Measurements from ENCODE around the gene GPR78. TPM values are rescaled to one million over a fixed set of nuclear protein-coding genes. Genes with fewer than 3 reads are reported as not detected.

Gene GPR78
- total RNA-seq, 2 experiments from 2014 or later = not detected

DNA sequence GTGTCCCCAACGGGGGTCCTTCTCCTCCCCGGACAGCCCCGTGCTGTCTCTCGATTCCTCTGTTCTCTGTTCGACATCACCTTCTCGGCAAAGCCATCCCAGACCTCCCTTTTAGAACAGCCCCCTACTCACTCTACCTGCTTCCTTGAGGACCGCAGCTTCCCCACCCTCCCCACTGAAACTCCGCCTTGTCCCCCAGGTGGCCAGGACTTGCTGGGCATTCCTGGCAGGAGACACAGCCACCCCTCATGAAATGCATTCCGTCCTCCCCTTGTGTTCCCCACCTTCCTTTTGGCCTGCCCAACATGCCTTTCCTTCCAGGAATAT, 34.8 kb upstream of the GPR78 start:
- ChIA-PET POLR2A (no interaction called here), CTCF (interaction anchor here (0.5 kb wide), 1 partner anchor 149 kb away, joined by 3 read pairs; no protein-coding TSS in a partner anchor)

DNA sequence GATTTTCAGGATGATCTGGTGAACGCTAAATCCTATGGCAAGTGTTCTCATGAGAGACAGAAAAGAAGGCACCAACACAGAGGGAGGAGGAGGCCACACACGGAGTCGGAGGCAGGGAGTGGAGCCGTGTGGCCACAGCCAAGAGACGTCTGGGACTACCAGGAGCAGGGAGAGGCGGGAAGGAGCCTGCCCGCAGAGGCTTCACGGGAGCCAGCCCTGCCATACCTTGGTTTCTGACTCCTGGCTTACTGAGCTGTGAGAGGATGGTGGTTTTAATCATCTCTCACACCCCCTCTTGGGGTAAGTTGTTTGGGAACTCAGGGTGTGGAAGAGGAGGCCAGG, 33.5 kb upstream of the GPR78 start:
- POLR2A ChIA-PET = no interaction called here
- CTCF ChIA-PET = no interaction called here

DNA sequence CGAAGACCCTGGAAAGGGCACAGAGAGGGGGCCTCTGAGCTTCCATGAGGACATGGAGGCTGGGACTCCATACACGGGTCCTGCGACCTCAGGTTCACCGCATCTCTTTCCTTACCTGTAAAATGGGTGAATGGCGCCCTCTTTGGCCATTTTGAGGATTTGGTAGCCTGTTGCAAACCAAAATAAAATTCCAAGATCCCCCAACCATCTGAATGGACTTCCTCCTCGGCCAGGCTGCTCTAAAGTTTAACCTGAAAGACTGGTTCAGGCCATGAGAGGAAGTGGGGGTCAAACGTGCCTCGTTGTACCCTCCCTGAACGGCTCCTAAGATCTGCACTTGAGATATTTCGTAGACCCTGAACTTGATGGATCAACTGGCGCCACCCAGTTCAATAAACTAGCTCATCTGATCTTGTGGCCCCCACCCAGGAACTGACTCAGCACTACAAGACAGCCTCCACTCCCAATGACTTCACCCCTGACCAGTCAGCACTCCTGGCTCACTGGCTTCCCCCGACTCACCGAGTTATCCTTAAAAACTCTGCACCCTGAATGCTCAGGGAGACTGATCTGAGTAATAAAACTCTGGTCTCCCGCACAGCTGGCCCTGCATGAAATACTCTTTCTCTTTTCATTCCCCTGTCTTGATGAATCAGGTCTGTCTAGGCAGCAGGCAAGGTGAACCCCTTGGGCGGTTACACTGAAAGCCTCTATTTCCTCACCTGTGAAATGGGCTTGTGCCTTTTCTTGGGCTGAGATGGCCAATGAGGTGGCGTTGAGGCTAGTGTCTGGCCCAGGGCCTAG, 32.9 kb upstream of the GPR78 start:
- CTCF ChIA-PET = no interaction called here
- POLR2A ChIA-PET = no interaction called here

DNA sequence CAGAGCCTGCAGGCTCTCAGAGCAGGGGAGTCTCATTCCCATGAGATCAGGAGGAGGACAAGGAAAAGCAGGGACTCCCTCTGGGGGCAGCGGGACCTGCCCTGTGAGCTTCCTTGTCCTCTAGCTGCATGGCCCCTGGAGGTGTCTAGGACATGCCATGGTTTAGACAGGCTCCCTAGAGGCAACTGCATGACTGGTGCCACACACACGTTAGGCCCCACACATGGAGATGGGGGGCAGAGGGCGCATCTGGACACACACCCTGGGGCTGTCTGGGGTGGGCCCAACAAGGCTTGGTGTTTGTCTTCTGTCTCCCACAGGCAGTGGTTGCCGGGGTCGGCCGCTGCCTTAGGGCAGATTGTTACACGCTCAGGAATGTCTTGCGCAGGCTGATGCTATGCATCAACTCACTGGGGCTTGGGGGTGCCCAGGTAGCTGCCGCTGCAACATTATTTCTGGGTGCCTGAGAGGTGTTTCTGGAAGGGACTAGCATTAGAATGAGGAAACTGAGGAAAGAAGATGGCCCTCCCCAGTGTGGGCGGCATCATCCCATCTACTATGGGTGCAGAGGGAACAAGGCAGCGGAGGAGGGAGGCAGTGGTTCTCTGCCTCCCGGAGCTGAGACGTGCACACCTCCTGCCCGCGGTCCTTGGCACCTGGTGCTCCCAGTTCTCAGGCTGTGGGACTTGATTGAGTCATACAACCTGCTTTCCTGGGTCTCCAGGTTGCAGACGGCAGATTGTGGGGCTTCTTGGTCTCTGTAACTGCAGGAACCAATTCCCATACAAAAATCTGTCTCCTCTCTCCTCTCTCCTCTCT, 32.1 kb upstream of the GPR78 start:
- ChIA-PET CTCF (no interaction called here), POLR2A (no interaction called here)

DNA sequence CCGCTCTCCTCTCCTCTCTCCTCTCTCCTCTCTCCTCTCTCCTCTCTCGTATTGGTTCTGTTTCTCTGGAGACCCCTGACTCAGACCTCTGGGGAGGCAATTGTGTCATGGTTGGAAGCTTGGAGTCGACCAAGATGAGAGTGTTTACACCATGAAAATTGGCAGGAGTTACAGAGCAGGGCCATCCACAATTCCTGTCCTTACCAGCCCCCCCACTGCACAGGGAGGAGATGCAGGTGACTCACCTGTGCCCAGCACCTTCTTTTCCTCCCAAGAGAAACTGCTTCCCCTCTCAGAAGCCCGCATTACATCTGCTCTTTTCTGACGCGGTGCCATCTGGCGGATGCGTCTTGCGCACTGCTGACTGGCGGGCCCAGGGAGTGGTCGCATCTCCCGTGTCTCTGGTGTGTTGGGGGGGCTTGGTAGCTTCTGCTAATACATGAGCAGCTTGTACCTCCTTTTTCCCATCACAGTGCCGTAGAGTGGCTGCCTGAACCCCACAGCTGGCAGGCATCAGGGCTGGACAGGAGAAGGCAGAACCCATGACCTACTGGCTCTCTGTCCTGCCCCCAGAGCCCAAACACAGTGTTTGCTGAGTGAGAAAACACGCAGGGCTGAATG, 31.4 kb upstream of the GPR78 start:
- POLR2A ChIA-PET = no interaction called here
- CTCF ChIA-PET = no interaction called here

DNA sequence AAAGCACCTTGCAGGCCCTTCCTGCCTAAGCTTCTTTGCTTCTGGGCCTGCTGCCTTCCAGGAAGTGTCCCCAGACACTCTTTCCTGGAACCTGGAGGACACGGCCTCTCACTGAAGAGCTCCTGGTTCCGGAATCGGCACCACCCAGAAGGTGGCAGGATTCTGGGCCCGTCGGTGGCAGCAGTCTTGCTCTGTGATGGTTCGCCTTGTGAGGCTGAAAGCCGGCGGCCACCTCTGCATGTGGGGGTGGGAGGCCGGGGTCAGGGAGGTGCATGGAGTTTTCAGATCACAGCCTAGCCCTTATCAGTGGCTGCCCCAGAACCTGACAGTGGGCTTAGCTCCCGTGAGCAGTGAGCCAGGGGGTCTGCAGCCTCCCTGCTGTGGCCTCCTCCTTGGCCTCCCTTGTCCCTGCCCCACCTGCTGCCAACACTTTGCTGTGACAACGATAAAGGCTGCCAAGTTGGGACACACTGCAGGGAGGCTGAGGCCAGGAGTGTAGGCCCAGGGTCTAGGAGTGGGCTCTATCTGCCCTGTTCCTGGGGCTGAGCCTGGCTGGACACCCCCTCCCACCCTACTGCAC, 30.8 kb upstream of the GPR78 start:
- CTCF ChIA-PET = no interaction called here
- POLR2A ChIA-PET = no interaction called here

DNA sequence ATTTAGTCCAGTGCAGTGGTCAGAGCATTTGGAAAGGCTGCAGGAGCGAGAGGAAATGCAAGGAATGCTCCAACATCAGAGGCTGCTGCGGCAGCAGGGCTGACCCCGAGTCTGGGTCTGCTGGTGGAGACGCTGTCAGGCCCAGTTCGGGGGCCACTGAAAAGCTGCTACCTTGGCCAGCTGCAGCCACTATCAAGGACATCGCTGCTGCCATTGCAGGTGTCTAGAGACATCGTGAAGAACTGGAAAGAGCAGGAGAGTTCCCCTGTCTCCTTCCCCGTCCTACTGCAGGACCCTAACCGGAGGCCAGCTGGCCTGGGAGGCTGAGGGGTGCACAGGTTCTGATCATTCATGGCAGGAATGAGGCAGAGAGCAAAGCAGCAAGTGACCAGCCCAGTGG, 29.5 kb upstream of the GPR78 start:
- CTCF ChIA-PET = no interaction called here

DNA sequence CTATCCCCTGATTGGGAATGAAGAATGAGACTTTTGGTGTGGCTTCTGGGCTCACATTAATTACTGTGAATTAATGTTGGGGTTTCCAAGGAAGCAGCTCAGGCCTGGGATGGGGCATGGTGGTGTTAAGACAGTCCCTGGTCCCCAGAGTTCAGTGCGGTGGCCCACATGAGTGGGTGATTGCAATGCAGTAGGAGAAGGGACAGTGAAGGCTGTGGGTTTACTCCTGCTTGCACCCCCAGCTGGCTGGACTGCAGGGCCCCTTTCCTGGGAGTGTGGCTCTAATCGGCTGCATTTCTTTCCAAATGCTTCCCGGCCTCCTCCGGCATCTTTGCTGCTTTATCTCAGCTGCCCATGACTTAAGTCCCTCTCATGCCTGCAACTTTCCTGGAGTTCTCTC, 28.2 kb upstream of the GPR78 start:
- POLR2A ChIA-PET = no interaction called here
- CTCF ChIA-PET = no interaction called here

More for the DNA sequence above, 29.5 kb upstream of the GPR78 start:
- POLR2A ChIA-PET = no interaction called here

DNA sequence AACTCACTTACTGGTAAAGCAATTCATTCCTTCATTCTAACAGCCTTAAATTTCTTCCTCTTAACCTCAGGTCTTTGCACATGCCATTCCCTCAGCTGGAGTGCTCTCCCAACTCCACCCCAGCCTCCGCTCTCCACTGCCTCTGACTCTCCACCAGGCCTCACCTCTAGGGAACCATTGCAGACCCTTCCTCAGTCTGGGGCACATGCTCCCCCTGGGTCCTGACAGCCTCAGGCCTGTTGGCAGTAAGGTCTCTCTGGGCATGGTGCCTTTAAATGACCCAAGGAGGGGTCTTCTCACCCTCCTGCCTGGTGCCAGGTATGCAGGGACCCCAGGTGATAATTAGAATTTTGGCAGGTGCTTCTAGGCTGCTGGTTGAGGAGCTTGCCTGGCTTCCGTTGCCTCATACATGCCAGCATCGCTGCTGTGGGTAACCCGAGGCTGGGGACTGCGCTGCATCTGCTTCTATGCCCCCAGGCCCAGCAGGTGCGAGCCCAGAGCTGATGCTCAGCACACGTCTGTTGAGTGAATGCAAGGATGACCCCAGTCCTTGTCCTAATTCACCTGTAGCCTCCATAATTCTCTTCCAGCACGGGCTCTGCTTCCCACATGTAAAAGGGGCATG, 27.5 kb upstream of the GPR78 start:
- ChIA-PET CTCF (no interaction called here), POLR2A (no interaction called here)

DNA sequence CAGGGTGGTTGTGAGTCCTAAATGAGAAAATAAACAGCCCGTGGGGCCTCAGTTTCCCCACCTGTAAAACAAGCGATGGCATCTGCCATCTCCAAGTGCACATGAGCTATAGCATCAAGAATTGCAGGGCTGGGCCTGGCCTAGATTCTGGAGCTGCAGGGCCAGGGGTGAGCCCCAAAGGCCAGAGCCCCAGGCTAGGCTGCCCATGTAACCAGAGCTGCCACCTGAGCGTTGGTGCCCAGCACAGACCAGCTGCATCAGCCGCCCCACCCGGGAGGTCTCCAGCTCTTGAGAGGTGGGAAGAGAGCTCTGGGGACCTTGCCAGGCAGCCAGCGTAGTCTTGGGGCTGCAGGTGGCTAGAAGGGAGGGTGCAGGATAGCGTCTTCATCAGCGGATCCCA, 27.0 kb upstream of the GPR78 start:
- POLR2A ChIA-PET = no interaction called here
- CTCF ChIA-PET = no interaction called here

DNA sequence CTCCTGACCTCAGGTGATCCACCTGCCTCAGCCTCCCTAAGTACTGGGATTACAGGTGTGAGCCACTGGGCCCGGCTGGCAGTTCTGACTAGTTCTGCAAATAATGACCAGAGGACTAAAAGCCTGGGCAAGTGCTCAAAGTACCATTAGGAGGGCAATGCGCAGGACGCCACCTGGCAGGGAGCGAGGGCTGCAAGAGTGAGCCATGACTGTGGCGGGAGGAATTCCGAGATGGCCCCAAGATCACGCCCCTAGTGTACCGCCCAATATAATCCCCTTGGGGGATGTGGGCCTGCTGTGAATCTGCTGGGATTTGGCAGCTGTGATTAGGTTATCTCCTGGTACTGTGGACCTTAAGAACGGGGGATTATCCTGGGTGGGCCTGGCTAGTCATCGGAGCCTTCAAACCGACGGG, 26.2 kb upstream of the GPR78 start:
- ChIA-PET CTCF (no interaction called here), POLR2A (no interaction called here)

DNA sequence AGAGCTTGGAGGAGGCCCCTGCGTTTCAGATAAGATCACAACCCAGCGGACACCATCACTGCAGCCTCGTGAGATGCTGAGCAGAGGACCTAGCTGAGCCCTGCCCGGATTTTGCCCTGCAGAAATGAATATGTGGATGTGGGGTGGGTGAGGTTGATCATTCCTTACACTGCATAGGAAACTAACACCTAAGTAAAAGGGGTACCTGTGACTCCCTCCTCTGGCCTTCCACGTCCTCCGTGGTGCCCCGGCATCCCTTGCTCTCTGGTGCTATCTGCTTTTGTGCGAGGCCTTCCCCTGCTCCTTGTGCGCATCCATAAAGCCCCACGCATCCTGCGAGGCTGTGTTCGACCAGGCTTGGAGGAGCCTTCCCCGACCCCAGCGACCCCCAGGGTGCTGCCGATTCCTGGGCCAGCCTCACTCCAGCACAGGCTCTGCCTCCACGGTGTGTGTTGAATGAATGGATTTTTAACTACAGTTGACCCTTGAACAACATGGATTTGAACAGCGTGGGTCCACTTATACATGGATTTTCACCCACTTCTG, 25.6 kb upstream of the GPR78 start:
- ChIA-PET CTCF (no interaction called here), POLR2A (no interaction called here)

DNA sequence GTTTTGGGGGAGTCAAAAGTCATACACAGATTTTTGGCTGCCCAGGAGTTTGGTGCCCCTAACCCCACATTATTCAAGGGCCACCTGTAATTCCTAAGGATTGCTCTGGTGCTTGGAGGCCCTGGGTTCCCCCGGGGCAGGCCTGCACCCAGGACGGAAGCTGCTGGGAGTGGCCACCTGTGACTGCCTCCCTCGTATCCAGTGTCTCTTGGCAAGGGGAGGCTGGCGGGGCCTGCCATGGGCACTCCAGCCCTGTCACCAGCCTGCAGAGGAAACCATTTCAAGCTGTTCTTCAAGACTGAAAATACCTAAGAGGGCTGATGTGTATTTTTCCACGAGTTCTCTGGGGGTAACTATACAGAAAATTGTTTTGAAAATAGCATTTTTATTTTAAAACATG, 24.5 kb upstream of the GPR78 start:
- ChIA-PET CTCF (no interaction called here), POLR2A (no interaction called here)

DNA sequence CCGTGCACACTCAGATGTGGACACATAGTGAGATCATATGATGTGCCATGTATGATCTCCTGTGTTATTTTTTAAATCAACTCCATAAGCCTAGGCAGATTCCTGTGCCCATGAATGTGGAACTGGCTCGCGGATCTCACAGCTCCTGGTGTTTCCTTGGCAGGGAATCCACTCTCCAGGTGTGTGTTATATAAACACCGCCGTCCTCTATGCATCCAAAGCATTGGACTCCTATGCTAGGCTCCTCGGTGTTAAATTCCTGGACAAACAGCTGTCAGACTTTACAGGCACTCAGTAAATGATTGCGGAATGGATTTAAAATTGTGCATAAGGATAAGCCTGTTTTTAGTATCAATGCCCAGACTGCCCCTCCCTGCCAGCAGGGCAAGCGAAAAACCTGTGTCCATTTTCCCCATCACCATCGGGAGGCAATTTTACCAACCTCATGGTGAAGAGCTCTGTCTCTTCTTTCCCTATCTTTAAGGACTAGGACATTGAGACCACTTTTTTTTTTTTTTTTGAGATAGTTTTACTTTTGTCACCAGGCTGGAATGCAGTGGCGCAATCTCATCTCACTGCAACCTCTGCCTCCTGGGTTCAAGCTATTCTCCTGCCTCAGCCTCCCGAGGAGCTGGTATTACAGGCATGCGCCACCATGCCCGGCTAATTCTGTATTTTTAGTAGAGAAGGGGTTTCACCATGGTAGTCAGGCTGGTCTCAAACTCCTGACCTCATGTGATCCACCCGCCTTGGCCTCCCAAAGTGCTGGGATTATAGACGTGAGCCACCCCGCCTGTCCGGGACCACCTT, 23.6 kb upstream of the GPR78 start:
- ChIA-PET POLR2A (no interaction called here), CTCF (no interaction called here)

DNA sequence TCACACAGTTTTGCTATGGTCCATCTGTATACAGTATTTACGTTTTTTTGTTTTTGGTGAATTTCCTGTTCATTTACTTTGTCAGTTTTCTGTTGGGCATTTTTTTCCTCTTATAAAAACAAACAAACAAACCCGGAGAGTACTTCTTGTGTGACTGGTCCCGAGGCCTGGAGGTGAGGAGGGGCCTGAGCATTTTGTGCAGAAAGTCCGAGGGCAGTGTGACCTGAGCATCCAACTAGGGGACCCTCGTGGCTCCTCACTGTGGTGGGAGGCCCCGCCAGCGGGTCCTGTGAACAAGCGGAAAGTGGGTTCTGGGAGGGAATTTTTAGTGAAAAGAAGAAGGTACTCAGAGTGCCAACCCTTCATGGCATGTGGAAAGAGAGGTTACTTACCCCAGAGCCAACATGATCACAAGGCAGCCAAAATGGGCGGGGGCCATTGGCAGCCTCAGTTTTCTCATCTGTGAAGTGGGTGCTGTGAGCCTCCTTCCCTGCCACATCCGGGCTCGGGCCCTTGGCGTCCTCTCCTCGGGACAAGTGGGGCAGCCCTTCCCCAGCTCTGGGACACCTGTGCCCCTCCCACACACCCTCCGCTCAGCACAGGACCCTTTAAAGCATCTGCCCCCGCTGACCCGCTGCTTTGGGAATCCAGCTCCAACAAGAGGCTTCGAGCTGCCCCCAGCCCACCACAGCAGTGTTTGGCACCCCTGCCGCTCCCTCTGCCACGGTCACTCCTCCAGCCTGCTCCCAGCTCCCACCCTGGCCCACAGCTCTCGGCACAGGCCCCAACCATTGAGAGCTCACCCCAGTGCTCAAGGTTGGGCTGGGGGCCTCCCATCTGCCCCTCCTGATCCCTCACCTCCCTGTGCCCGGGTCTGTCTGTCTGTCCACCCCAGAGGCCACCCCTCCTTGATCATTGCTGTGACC, 22.8 kb upstream of the GPR78 start:
- CTCF ChIA-PET = no interaction called here

DNA sequence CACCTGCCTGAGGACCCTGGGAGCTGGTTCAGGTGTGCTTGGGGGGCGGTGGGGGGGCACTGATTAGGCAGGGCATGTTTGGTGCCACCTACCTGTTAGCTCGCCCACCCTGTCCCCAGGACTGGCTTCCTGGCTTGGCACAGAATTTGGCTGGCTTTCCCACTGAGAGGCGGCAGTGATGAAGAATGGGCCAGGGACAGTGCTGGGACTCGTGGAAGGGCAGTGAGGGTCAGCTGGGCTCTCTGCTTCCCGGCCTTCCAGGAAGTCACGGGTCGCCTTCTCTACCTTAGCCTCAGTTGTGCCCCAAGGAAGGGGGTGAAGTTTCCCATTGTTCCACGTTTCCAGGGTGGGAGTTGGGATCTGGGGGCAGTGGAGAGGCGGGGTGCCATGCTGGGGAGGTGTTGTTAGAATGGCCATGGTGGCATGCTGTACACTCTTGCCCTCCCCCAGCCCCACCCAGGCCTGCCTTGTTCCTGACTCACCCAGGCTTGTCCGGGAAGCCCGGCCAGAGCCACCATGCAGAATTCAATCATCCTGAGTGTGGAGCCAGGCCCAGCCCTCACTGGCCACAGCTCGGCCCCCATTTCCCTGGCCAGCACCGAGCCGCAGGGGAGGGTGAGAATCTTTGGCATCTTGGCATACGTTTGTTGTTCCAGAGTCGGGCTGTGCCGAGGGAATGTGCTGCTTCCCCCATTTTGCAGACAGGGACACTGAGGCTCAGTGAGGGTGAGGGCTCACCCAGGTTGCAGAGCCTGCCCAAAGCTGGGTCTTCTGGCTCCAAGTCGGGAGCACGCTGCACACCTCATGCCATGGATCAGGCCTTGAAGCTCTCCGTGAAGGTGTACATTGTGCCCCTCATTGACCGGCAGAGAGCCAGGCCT, 21.9 kb upstream of the GPR78 start:
- CTCF ChIA-PET = no interaction called here
- POLR2A ChIA-PET = no interaction called here

More for the DNA sequence above, 22.8 kb upstream of the GPR78 start:
- POLR2A ChIA-PET = no interaction called here

DNA sequence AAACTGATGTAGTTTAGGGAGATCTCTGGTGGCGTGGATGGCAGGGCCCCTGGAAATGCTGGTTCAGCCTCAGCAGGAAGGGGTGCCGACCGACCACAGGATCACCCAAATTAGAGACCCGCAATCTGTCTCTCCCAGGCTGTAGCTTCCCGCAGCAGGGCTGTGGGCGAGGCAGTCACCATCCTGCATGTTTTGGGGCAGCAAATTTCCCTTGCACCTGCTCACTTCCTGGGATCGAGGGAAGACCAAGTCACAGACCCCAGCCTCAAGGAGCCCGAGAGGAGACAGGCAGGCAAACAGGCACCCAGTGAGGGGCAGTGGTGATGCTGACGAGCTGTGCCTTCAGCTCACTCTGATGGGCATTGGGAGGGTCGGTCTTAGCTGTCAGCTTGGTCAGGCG, 21.2 kb upstream of the GPR78 start:
- ChIA-PET POLR2A (no interaction called here), CTCF (no interaction called here)

All from activated CD8-positive, alpha-beta memory T cell treated with anti-CD3 and anti-CD28 coated beads for 36 hours (primary cell).